IPS-18a (cell line): ENCODE data around the gene CLEC10A.
"Not testable (repeated sequence)": the region's sequence is repeated elsewhere in the genome, so short reads cannot be mapped to it uniquely, and the experiment has no call there.

Experiments
- H3K27ac ChIP-seq: one replicate; pipeline ENCODE4 v1.5.1; 2013; ENCODE audit warnings: low read length
- H3K27me3 ChIP-seq: one replicate; pipeline ENCODE4 v1.6.1; 2013; ENCODE audit warnings: mild to moderate bottlenecking, low read length; ENCODE audit not compliant: control insufficient read depth, insufficient read depth
- H3K36me3 ChIP-seq: one replicate; pipeline ENCODE4 v1.6.1; 2013; ENCODE audit warnings: low read depth, low read length; ENCODE audit not compliant: control insufficient read depth
- H3K4me1 ChIP-seq: one replicate; pipeline ENCODE4 v1.6.1; 2013; ENCODE audit warnings: low read depth, low read length; ENCODE audit not compliant: control insufficient read depth
- H3K4me3 ChIP-seq: one replicate; pipeline ENCODE4 v1.5.1; 2013; ENCODE audit warnings: low read length
- H3K9ac ChIP-seq: one replicate; pipeline ENCODE4 v1.6.1; 2013; ENCODE audit warnings: mild to moderate bottlenecking, low read length, moderate library complexity
- H3K9me3 ChIP-seq: one replicate; pipeline ENCODE4 v1.6.1; 2013; ENCODE audit warnings: low read depth, low read length; ENCODE audit not compliant: control insufficient read depth

The CLEC10A gene

GRCh38 chr17:7107795-7108559, 27.9 kb upstream of the CLEC10A start:
- no peaks in the 10 kb centered on the region for H3K36me3 ChIP-seq
- no peak overlapping the region for H3K27ac ChIP-seq
- H3K4me3 ChIP-seq = no peak overlapping the region
- H3K4me1 ChIP-seq = no peaks in the 10 kb centered on the region
- H3K9me3 ChIP-seq = no peaks in the 10 kb centered on the region
- no peak overlapping the region for H3K9ac ChIP-seq
- H3K27me3 ChIP-seq = no peaks in the 10 kb centered on the region

GRCh38 chr17:7107012-7107754, 27.1 kb upstream of the CLEC10A start:
- no peak overlapping the region for H3K9ac ChIP-seq
- no peak overlapping the region for H3K27ac ChIP-seq
- H3K4me3 ChIP-seq = no peak overlapping the region
- H3K9me3 ChIP-seq = no peaks in the 10 kb centered on the region
- H3K36me3 ChIP-seq = no peaks in the 10 kb centered on the region
- H3K27me3 ChIP-seq = no peaks in the 10 kb centered on the region
- no peaks in the 10 kb centered on the region for H3K4me1 ChIP-seq

- H3K9ac ChIP-seq = no peak overlapping the region
- H3K4me1 ChIP-seq = no peaks in the 10 kb centered on the region
- no peaks in the 10 kb centered on the region for H3K27me3 ChIP-seq
Observed at GRCh38 chr17:7102421-7102820, 22.4 kb upstream of the CLEC10A start.

GRCh38 chr17:7101531-7101930, 21.5 kb upstream of the CLEC10A start:
- no peak overlapping the region for H3K9ac ChIP-seq
- no peak overlapping the region for H3K27ac ChIP-seq
- H3K4me1 ChIP-seq = no peaks in the 10 kb centered on the region
- no peaks in the 10 kb centered on the region for H3K9me3 ChIP-seq
- no peaks in the 10 kb centered on the region for H3K36me3 ChIP-seq
- H3K27me3 ChIP-seq = no peaks in the 10 kb centered on the region
- H3K4me3 ChIP-seq = no peak overlapping the region

More at GRCh38 chr17:7102421-7102820, 22.4 kb upstream of the CLEC10A start:
- Histone ChIP-seq H3K27ac (no peak overlapping the region), H3K4me3 (no peak overlapping the region), H3K36me3 (no peaks in the 10 kb centered on the region), H3K9me3 (no peaks in the 10 kb centered on the region)

- H3K36me3 ChIP-seq, H3K27me3 ChIP-seq, H3K27ac ChIP-seq, H3K4me3 ChIP-seq, H3K9ac ChIP-seq, H3K4me1 ChIP-seq, H3K9me3 ChIP-seq: not testable (repeated sequence)
Observed at GRCh38 chr17:7100641-7101379, 20.8 kb upstream of the CLEC10A start.

- H3K4me1 ChIP-seq = no peaks in the 10 kb centered on the region
- no peak overlapping the region for H3K27ac ChIP-seq
- H3K27me3 ChIP-seq = no peaks in the 10 kb centered on the region
- no peaks in the 10 kb centered on the region for H3K9me3 ChIP-seq
- no peaks in the 10 kb centered on the region for H3K36me3 ChIP-seq
- no peak overlapping the region for H3K9ac ChIP-seq
- H3K4me3 ChIP-seq = no peak overlapping the region
Observed at GRCh38 chr17:7098802-7099459, 18.9 kb upstream of the CLEC10A start.

GRCh38 chr17:7097940-7098339, 17.9 kb upstream of the CLEC10A start:
- Histone ChIP-seq H3K9me3 (no peaks in the 10 kb centered on the region), H3K27ac (no peak overlapping the region), H3K36me3 (no peaks in the 10 kb centered on the region), H3K9ac (no peak overlapping the region), H3K4me3 (no peak overlapping the region), H3K27me3 (no peaks in the 10 kb centered on the region), H3K4me1 (no peaks in the 10 kb centered on the region)

- Histone ChIP-seq H3K27ac (no peak overlapping the region), H3K36me3 (no peaks in the 10 kb centered on the region), H3K4me1 (no peaks in the 10 kb centered on the region), H3K4me3 (no peak overlapping the region), H3K27me3 (no peaks in the 10 kb centered on the region), H3K9ac (no peak overlapping the region), H3K9me3 (no peaks in the 10 kb centered on the region)
Observed at GRCh38 chr17:7095625-7096024, 15.6 kb upstream of the CLEC10A start.

GRCh38 chr17:7094652-7095019, 14.6 kb upstream of the CLEC10A start:
- Histone ChIP-seq H3K36me3 (no peaks in the 10 kb centered on the region), H3K9ac (no peak overlapping the region), H3K9me3 (no peaks in the 10 kb centered on the region), H3K27me3 (no peaks in the 10 kb centered on the region), H3K4me3 (no peak overlapping the region), H3K27ac (no peak overlapping the region), H3K4me1 (no peaks in the 10 kb centered on the region)

GRCh38 chr17:7091311-7092005, 11.4 kb upstream of the CLEC10A start:
- H3K27ac ChIP-seq, H3K4me3 ChIP-seq, H3K9ac ChIP-seq, H3K4me1 ChIP-seq, H3K27me3 ChIP-seq, H3K9me3 ChIP-seq, H3K36me3 ChIP-seq: not testable (repeated sequence)

GRCh38 chr17:7089570-7089969, 9.5 kb upstream of the CLEC10A start:
- not testable (repeated sequence) for H3K36me3 ChIP-seq, H3K27me3 ChIP-seq, H3K27ac ChIP-seq, H3K4me3 ChIP-seq, H3K9ac ChIP-seq, H3K4me1 ChIP-seq, H3K9me3 ChIP-seq
